HG02870 (cell line): ENCODE measurements around the gene IL13RA2.

Experiments used
- ATAC-seq: cut with Tn5 transposase; IDR thresholded peaks from one replicate; pipeline ENCODE4 v1.9.1; 2021; ENCODE audit warnings: mild to moderate bottlenecking, moderate library complexity; ENCODE audit not compliant: unreplicated experiment

The IL13RA2 gene, protein sequence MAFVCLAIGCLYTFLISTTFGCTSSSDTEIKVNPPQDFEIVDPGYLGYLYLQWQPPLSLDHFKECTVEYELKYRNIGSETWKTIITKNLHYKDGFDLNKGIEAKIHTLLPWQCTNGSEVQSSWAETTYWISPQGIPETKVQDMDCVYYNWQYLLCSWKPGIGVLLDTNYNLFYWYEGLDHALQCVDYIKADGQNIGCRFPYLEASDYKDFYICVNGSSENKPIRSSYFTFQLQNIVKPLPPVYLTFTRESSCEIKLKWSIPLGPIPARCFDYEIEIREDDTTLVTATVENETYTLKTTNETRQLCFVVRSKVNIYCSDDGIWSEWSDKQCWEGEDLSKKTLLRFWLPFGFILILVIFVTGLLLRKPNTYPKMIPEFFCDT

DNA sequence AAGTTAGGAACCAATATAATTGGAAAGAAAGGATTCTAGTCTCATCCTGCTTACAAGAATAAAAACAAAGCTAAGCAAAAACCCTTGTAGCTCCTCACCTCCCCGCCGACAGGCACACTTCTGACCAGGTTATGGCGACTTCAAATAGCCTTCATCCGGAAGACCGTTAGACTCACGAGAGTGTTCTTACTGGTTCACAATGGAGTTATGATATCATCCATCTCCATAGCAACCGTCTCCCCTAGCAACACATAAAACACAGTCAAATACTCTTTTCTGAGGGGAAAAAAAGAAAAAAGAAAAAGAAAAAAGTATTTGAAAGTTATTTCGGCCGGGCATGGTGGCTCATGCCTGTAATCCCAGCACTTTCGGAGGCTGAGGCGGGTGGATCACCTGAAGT, at the start of gene IL13RA2:
TSS of gene IL13RA2 (minus strand) at position 162 of the 400 bp plus-strand sequence. CDS start 347 bp downstream, outside the sequence.
- no peak for ATAC-seq

DNA sequence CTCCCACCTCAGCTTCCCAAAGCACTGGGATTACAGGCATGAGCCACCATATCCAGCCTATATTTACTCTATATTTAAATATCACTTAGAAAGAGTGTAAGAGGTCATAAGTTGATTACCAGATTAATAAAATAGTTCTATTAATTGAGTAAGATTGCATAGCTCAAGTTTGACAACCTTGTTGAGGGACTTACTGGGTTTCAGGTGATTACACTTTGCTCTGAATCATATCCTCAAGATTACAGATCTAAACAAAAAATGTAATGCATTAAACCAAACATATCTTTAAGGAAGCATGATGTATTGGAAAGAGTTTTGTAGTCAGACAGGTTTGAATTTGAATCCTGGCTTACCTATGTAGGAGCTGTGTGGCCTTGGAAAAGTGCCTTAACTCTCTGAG, 47.9 kb upstream of the IL13RA2 start:
- ATAC-seq = no peak

DNA sequence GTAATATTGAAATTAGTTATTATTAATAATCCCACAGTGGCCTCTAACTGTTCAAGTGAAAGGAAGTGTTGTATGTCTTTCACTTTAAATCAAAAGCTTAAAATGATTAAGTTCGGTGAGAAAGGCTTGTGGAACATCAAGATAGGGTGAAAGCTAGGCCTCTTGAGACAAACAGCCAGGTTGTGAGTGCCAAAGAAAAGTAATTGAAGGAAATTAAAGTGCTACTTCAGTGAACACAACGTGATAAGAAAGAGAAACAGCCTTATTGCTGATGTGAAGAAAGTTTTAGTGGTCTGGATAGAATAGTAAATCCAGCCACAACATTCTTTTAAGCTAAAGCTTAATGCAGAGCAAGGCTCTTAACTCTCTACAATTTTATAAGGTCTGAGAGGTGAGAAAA, 42.6 kb upstream of the IL13RA2 start:
- ATAC-seq = no peak

DNA sequence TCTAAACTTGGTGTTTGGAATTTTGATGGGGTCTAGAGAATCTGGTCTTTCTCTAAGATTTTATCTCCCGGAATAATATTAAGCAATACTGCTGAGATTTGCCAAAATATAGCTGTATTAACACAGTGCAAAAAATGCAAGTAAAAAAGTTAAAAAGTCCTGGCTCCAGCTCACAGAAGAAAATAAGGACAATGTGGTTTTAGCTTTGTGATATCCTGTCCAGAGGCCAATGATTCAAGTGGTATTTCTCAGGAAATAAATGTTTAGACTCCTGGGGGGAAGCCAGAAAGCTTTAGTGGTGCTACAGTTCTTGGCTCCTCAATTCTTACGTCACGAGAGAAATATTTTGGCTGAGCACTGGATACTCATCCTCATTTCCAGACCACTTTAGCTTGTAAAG, 40.9 kb upstream of the IL13RA2 start:
- ATAC-seq = no peak

DNA sequence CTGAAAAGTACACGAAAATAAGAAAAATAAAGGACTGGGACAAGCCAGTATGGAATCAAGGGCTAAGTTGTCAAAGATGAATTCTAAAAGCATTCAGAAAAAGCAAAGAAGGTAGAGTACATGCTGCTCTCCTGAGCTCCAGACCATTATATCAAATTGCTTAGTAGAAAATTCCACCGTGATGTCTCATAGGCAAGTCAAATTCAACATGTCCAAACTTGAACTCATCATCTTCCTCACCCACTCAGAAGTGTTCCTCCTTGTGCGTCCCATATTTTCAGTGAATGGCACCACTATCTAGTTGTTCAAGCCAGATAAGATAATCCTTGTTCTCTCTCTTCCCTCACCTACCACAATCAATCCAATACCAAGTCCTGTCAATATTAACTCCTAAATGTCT, 37.5 kb upstream of the IL13RA2 start:
- no peak for ATAC-seq

DNA sequence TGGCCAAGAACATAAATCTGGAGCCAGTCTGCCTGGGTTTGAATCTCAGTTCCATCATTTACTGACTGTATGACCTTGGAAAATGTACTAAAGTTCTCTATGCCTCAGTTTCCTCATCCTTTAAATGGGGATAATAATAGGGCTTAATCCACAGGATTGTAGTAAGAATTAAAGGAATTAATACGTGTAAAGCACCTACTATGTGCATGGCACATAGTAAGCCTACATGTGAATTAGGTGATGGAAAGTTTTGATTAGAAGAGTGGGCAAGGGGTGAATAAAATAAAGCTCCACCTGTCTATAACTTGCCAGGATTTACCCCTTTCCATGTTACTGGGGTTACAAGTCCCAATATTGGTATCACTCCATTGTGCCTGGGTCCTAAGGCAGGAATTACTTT, 35.8 kb upstream of the IL13RA2 start:
- no peak for ATAC-seq

DNA sequence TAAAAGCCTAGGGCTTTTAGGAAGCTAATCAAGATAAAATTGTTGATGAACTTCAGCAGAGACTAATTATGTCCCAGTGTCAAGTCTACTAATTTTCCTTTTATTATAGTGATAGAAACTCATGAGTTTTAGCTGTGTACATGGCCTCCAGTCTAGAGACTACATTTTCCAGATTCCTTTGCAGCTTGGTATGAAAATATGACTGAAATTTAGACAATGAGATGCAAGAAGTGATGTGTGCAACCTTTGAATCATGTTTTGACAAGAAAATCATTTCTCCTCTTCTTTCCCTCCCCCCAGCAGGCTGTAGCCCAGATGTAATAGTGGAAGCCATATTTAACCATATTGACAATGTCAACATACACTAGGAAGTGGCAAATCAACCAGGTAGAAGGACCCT, 30.3 kb upstream of the IL13RA2 start:
- no peak for ATAC-seq

DNA sequence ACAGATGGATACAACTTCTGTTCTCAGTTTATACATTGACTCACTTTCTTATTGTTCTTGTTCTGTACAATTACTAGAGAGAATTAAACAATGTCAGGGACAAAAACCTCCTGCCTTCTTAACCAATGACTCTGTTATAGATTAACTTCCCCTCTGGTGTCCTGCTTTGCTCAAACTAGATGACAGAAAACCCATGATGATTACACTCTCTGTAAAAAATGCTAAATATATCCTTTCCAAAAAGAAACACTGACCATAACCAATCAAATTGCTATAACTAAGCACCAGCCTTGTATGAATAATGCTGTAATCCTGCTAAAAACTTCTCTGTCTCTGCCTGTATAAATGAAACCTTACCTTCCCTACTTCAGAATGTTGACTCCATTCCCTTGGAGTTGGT, 29.8 kb upstream of the IL13RA2 start:
- ATAC-seq = no peak

DNA sequence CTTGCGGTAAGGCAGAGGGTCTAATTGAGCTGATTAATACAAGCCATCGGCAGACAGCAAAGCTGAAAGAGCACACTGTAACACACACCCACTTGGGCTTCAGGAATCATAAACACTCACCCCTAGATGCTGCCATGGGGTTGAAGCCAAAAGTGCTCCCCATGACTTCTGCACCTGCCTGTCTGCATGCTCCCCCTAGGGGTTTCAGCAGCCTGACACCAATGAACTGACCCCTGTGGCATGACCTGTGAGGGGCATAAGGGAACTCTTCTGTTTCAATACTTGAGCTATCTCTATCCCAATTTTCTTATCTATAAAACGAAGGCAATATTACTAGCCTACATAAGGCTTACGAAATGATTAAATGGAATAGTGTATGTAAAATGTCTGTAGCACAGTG, 23.0 kb upstream of the IL13RA2 start:
- ATAC-seq = no peak

DNA sequence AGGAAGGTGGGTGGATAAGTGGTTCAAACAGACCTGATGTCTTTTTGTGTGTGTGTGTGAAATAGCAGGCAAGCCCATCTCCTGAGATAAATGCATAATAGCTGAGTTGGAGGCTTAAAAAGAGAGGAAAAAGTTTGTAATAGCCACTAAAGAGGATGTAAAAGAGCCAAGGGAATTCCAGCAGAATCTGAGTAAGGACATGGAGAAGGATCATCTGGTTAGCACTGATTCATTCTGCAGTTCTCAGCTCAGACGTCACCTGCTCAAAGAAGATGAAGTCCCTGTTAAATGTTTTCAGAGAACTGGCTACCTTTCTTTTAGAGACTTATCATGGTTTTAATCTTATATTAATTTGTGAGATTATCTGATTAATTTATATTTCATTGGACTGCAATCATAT, 21.0 kb upstream of the IL13RA2 start:
- no peak for ATAC-seq

DNA sequence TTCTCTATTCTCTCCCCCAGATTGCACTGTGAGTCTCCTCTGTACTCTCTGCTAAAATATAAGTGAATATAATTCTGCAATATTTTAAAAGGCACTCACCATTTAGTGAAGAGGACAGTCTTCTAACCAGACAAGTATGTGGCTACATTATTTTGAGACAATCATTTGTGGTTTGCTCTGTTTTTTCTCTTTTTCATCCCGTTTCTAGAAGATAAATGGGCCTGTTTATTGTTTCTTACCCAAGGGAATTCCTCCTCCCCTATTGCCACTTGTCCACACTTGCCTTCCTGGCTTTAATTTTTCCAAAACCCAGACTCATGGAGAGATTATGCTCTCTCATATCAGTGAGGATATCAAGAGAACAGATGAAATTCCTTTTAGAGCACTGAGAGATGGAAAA, 18.6 kb upstream of the IL13RA2 start:
- no peak for ATAC-seq

DNA sequence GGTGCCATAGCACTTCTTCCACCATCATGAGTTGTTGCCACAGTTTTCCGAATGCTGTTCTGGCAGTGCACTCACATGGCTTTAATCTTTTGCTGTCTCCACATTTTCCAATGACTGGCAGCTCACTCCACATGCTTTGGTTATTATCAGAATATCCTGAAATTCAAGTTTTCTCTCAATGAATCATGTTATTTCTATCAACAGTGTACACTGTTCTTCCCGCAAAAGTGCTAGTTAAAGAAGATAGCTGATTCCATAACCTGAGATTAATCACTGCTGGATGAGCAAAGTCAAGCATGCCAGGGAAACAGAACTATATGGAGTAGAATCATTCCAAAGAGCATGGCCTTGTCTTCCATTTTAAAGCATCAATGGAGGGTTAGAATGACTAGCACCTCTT, 14.6 kb upstream of the IL13RA2 start:
- ATAC-seq = no peak

DNA sequence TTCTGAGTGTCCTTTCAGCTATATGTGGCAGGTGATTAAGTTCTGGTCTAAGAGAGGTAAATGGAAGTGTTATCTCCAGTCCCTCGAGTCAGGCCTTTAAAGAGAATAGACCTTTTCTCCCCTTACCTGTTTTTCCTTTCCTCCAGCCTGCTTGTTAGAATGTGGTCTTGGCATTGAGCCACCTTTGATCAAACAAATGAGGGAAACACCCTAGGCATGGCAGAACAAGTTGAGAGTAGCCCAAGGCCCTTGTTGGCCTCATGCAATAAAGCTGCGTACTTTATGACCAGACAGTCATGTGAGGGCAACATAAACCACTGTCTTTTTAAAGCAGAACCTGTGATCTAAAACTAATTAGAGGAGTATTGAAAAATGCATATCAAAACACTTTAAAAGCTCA, 13.2 kb upstream of the IL13RA2 start:
- ATAC-seq = no peak

DNA sequence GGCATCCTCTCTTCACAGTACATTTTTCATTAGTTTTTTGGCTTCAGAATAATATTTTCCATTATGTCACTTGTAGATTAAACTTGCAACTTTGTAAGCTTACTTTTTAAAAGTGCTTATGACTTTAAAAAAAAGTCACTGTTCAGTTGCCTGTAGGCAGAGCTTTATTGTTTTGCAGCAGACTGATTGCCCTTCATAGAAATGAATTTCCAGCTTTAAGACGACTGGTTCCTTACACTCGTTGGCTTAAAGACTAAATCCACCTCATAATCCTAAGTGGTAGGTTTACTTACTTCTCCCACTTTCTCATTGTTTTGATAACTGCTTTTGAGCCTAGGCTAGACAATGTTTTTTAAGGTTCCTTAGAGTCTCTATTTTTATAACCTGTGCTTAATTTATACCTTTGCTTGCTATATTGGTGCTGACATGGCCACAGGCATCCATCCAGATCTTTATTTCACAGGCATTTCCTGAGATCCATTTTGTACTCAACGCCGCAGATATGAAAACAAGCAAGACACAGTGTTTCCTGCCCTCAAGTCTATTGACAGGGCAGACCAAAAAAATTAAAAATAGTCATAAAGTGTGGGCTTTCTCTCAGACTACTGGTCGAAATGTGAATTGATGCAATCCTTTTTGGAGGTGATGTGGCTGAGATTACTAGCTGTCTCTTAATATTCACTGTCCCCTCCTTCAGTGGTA, 12.6 kb upstream of the IL13RA2 start:
- ATAC-seq = no peak

DNA sequence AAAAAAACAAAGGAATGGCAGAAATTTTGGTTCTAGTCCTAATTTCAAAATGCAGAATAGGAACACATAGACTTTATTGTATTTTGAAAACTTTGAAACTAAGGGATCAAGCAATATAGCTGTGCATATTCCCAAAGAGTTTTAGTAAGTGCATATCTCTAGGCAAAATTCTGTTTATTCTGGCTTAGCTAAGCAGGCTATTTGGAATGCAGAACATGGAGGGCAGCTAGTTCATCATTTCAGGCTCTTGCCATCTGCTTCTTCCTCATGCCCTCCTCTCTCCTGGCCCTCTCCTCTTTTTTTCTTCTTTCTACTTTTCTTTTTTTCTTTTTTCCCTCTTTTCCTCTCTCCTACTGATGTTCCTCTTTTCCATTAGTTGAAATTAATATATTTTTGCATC, 12.0 kb upstream of the IL13RA2 start:
- ATAC-seq = no peak

DNA sequence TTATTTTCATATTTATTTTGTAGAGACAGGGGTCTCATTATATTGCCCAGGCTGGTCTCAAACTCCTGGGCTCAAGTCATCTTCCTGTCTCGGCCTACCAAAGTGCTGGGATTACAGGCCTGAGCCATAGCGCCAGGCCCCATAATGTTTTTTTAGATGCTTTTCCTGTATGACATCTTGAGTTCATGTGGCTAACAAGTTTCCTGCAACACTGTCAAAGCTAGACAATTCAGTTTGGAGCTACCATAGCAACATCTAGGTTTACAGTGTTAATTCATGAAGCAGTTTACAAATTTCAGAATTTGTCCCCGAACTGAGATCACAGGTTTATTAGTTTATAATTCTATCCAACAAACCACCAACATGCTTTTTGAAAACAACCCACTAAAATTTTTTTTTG, 6.4 kb upstream of the IL13RA2 start:
- no peak for ATAC-seq

DNA sequence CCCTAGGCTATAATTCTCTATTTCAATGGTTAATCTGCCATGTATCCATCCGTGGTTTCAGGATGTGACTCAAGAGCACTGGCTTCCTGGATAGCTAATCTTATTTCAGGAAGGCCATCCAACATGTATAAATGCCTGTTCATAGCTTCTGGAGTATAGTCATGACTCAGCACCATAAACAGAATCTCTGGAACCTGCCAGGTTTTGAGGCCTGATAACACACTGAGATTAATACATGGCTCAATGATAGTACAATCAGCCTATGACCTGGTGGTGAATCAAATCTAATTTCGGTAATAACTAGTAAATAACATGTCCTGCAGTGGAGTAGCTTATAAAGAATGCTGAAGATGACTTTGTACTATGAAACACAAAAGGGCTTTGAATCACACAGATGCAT, 5.7 kb upstream of the IL13RA2 start:
- ATAC-seq = no peak

DNA sequence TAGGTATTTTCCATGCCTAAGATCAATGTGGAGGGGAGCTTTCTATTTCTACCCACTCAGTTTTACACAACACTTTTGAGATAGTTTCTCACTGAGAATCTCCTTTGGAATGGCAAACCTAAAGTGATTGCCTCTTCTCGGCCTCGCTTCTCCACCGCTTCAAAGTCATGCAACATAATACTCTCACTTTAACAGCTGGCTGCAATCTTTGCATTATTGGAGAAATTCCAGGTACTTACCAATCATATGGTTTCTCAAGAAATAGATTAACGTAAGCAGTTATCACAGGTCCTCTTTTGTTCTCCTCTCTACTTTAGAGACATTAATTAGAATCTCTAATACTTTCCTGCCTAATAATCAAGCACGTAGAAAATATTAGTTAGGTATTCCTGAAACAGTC, 3.7 kb upstream of the IL13RA2 start:
- no peak for ATAC-seq

DNA sequence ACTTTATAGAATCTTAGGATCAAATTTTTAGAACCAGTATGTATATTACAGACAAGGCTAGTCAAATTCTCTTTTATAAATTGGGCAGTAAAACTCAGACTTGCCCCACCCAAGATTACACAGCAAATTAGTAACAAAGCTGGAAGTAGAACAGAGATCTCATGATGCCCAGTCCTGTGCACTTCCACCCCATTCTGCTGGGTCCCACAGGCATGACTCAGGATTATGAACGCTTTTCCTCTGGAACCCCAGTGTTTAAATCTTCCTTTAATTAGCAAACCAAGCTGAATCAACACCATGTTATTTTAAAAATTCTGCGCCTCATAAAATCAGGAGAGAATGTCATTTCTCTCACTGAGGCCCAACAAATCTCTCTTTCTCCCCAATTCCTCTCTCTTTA, 1.5 kb upstream of the IL13RA2 start:
- ATAC-seq = no peak

DNA sequence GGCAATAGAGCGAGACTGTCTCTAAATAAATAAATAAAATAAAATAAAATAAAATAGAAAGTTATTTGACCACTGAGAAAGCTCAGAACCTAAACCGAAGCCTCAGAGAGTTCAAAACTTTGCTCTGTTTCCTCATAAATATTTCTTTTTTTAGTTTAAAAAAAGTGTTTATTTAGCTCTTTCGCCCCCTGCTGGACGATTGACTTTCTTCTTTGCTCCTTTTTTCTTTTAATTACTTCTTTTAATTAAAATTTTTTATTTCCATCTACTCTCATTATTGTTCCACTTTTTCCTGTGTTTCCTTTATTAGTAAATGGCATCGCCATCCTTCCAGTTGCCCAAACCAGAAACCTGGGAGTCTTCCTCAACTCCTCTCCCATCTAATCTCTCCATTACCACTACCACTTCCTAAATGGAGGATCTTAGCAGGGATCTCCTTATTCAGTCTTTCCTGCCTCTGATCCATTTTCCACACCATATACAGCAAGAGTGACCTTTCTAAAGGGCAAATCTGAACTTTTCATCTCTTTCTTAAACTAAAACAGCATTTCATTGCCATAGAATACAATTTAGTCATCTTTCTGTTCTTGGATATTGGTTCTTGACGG, 728 bp upstream of the IL13RA2 start:
- ATAC-seq = no peak

DNA sequence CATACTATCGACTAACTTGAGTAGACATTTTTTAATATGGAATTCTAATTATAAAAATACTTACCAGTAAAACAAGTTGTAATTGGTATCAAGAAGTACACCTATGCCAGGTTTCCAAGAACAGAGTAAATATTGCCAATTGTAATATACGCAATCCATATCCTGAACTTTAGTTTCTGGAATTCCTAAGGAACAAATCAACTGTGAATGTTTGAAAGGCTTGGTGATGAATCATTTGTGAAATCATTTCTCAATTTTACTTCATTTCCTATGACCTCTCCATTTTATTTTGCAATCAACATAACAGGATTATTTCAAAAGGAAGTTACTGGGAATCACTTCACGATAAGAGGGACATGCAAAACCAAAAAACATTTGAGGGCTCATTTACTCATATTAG, 3.7 kb downstream of the IL13RA2 start:
- ATAC-seq = no peak

DNA sequence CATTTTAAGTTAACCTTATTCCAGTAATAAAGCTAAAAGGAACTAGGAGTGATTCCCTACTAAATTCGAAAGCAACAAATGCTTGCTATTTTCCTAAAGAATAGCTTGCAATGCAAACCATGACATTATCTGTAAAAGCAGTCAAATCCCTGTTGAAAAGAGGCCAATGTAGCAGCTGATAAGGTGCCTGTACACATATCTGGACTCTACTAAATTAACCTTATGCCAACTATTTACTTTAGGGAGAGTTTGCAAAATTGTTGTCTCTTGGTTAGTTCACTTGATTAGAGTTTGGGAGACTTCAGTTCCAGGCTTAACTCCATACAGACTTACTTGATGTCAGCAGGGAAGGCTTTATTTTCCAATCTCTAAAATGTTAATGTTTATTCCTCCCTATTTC, 6.0 kb downstream of the IL13RA2 start:
- ATAC-seq = no peak
